K562 (cell line): ENCODE results near the gene KCNC3. TPM values are rescaled to one million over a fixed set of nuclear protein-coding genes. Genes with fewer than 3 reads are reported as not detected.

ENCODE experiments used
- DACH1 ChIP-seq: fragments of 450-650 bp; IDR thresholded peaks from 2 replicates; pipeline ENCODE4 v1.6.1; 2018; ENCODE audit not compliant: partially characterized antibody
- GATA2 ChIP-seq: sonication (generic); formaldehyde crosslinking; IDR thresholded peaks from 2 replicates; pipeline ENCODE4 v1.4.0; 2020; ENCODE audit warnings: mild to moderate bottlenecking, missing genetic modification reagents
- KLF10 ChIP-seq: fragments of 250-450 bp; sonication (Bioruptor Pico); IDR thresholded peaks from 2 replicates; pipeline ENCODE4 v1.6.1; 2021; ENCODE audit warnings: matching md5 sums
- NCOA2 ChIP-seq, 2 experiments: fragments of 450-650 bp; IDR thresholded peaks; 2 replicates each; pipeline ENCODE4 v1.6.1; 2018; ENCODE audit warnings: mild to moderate bottlenecking in 2 of 2, moderate library complexity in 1 of 2; ENCODE audit not compliant: partially characterized antibody in 2 of 2
- POLR2H ChIP-seq: IDR thresholded peaks from 2 replicates; pipeline ENCODE4 v1.6.1; 2016; ENCODE audit warnings: missing genetic modification characterization, low read depth, mild to moderate bottlenecking, control low read depth, missing compliant biosample characterization, moderate library complexity
- SETDB1 ChIP-seq: IDR thresholded peaks from one replicate; pipeline ENCODE4 v1.6.1; 2012; ENCODE audit warnings: low read length, control low read depth, inconsistent platforms
- SIN3A ChIP-seq, 2 experiments: fragments of 150-350 bp in 1 of 2; IDR thresholded peaks; 2 replicates each; pipeline ENCODE4 v1.6.1; 2011 to 2016; ENCODE audit warnings: borderline replicate concordance in 2 of 2, low read depth in 2 of 2, low read length in 2 of 2, mild to moderate bottlenecking in 2 of 2, moderate library complexity in 2 of 2; ENCODE audit not compliant: control insufficient read depth in 1 of 2
- SIN3B ChIP-seq: fragments of 450-650 bp; IDR thresholded peaks from 2 replicates; pipeline ENCODE4 v1.6.1; 2017; ENCODE audit warnings: low read depth, mild to moderate bottlenecking, moderate library complexity
- SMC3 ChIP-seq: conservative IDR thresholded peaks from 2 replicates; pipeline ENCODE4 v1.6.1; 2011; ENCODE audit warnings: low read depth, low read length, improper control_type of control experiment; ENCODE audit not compliant: insufficient read depth
- STAT5A ChIP-seq: IDR thresholded peaks from 2 replicates; pipeline ENCODE4 v1.6.1; 2012; ENCODE audit warnings: low read length, inconsistent platforms, borderline replicate concordance
- ZNF133 ChIP-seq: fragments of 250-450 bp; sonication (Bioruptor Pico); IDR thresholded peaks from 2 replicates; pipeline ENCODE4 v1.4.0; 2020; ENCODE audit warnings: mild to moderate bottlenecking
- ZNF140 ChIP-seq: fragments of 250-450 bp; sonication (Bioruptor Pico); IDR thresholded peaks from 2 replicates; pipeline ENCODE4 v1.8.0; 2021; ENCODE audit warnings: moderate library complexity, mild to moderate bottlenecking, inconsistent platforms
- polyA plus RNA-seq, 8 experiments: library from polyadenylated mRNA; depleted of rRNA in 4 of 8; stranded (reverse) in 5 of 8; unstranded in 3 of 8; fragments of >200 nt; fragmentation: Nextera tagmentation in 2 of 8; fragmentation: Illumina TruSeq in 1 of 8; extraction: Ambion mirVana in 2 of 8; extraction: Trizol in 1 of 8; gene quantifications; 2 replicates each; pipeline versions ENCODE4 v1.2.1 to v1.2.3, GENCODE V29; 2011 to 2014; ENCODE audit warnings: inconsistent platforms in 1 of 8, missing spikeins in 1 of 8
- total RNA-seq, 7 experiments: library from RNA; depleted of rRNA in 6 of 7; stranded (reverse); fragments of >200 nt in 6 of 7; fragmentation: Illumina TruSeq in 2 of 7; extraction: Trizol in 2 of 7; gene quantifications; 2 replicates each; pipeline versions ENCODE4 v1.2.1 to v1.2.3, GENCODE V29; 2011 to 2021; ENCODE audit warnings: low replicate concordance in 1 of 7
- TF ChIP-seq, protein P1 (sequence below), 2 experiments: IDR thresholded peaks in 1 of 2; conservative IDR thresholded peaks in 1 of 2; 2 replicates each; pipeline ENCODE4 v1.6.1; 2016; ENCODE audit warnings: low read depth in 2 of 2, mild to moderate bottlenecking in 1 of 2, missing compliant biosample characterization in 1 of 2, missing genetic modification characterization in 1 of 2, moderate library complexity in 1 of 2
- TF ChIP-seq, protein P2 (sequence below): IDR thresholded peaks from 2 replicates; pipeline ENCODE4 v1.6.1; 2012; ENCODE audit warnings: low read depth, low read length, improper control_type of control experiment, borderline replicate concordance
- TF ChIP-seq, protein P3 (sequence below): sonication (generic); formaldehyde crosslinking; IDR thresholded peaks from 2 replicates; pipeline ENCODE4 v1.9.0; 2022; ENCODE audit warnings: mild to moderate bottlenecking, missing genetic modification reagents
- TF ChIP-seq, protein P4 (sequence below): fragments of 200-800 bp; sonication (Bioruptor generic); IDR thresholded peaks from 2 replicates; pipeline ENCODE4 v1.6.1; 2016; ENCODE audit warnings: missing genetic modification characterization, missing compliant biosample characterization

The KCNC3 gene
- total and polyA plus RNA-seq, 9 of the 15 experiments (the other 6 are each of a cell fraction or from before 2014, with no cell fraction given) = 0.03 to 26.2 (median 2.0) TPM

DNA sequence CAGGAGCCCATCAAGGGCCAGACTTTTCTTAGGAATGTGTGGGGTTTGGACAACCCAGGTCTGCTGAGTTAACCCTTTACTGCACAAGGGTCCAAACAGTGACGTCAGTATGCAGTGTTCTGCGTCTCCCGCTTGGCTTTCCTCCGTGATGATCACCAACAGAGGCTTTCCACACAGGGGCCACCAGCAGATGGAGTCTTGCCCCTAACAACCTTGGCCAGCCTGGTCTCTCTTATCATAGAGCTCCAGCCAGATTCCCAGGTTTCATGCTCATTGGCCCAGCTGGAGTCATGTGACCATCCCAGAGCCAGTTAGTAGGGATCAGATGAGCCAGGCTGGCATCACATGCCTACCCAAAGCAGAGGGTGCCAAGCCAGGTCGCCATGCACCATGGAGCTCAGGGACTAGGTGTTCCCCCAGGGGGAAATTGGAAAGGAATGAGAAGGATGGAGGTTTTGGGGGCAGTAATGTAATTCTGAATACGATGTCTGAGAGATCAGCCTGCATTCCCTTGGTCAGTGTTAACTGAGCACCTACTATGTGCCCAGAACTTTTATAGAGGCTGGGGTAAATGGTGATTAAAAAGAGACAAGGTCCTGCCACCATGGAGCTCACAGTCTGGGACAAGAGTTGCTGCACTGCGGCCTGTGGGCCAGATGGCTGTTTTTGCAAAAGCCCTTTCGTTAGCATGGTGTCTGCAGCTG lies 64.5 kb downstream of the KCNC3 start (continued):
- TF ChIP-seq, protein P1, sequence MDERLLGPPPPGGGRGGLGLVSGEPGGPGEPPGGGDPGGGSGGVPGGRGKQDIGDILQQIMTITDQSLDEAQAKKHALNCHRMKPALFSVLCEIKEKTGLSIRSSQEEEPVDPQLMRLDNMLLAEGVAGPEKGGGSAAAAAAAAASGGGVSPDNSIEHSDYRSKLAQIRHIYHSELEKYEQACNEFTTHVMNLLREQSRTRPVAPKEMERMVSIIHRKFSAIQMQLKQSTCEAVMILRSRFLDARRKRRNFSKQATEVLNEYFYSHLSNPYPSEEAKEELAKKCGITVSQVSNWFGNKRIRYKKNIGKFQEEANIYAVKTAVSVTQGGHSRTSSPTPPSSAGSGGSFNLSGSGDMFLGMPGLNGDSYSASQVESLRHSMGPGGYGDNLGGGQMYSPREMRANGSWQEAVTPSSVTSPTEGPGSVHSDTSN (CRISPR knock-in tag; IDR thresholded peaks at IDR 0.05; ENCODE audit: low read depth) = no peak
- TF ChIP-seq, protein P1 (tag; conservative IDR thresholded peaks at IDR 0.05; ENCODE audit: low read depth) = no peak
- peak; percentile 52 for TF ChIP-seq GATA2 (CRISPR knock-in tag)
- TF ChIP-seq SIN3A (IDR thresholded peaks at IDR 0.05; ENCODE audit: borderline replicate concordance in 2 of 2, control insufficient read depth in 1 of 2, low read depth in 2 of 2, low read length in 2 of 2) = no peak
- 0 out of 2 replicates have a peak, but pooled peaks have one; percentile 48 for TF ChIP-seq SMC3
- TF ChIP-seq SIN3B = no peak
- no peak for TF ChIP-seq NCOA2 (IDR thresholded peaks at IDR 0.05; ENCODE audit: partially characterized antibody in 2 of 2)
- TF ChIP-seq POLR2H = no peak
- TF ChIP-seq, protein P2, sequence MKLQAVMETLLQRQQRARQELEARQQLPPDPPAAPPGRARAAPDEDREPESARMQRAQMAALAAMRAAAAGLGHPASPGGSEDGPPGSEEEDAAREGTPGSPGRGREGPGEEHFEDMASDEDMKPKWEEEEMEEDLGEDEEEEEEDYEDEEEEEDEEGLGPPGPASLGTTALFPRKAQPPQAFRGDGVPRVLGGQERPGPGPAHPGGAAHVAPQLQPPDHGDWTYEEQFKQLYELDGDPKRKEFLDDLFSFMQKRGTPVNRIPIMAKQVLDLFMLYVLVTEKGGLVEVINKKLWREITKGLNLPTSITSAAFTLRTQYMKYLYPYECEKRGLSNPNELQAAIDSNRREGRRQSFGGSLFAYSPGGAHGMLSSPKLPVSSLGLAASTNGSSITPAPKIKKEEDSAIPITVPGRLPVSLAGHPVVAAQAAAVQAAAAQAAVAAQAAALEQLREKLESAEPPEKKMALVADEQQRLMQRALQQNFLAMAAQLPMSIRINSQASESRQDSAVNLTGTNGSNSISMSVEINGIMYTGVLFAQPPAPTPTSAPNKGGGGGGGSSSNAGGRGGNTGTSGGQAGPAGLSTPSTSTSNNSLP = no peak
- no peak for TF ChIP-seq DACH1
- no peak for TF ChIP-seq KLF10
- no peak for TF ChIP-seq ZNF140 (CRISPR knock-in tag)
- no peak for TF ChIP-seq ZNF133 (CRISPR knock-in tag)
- TF ChIP-seq, protein P3, sequence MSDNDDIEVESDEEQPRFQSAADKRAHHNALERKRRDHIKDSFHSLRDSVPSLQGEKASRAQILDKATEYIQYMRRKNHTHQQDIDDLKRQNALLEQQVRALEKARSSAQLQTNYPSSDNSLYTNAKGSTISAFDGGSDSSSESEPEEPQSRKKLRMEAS (CRISPR knock-in tag) = no peak
- TF ChIP-seq STAT5A = no peak
- no peak for TF ChIP-seq SETDB1
- TF ChIP-seq, protein P4, sequence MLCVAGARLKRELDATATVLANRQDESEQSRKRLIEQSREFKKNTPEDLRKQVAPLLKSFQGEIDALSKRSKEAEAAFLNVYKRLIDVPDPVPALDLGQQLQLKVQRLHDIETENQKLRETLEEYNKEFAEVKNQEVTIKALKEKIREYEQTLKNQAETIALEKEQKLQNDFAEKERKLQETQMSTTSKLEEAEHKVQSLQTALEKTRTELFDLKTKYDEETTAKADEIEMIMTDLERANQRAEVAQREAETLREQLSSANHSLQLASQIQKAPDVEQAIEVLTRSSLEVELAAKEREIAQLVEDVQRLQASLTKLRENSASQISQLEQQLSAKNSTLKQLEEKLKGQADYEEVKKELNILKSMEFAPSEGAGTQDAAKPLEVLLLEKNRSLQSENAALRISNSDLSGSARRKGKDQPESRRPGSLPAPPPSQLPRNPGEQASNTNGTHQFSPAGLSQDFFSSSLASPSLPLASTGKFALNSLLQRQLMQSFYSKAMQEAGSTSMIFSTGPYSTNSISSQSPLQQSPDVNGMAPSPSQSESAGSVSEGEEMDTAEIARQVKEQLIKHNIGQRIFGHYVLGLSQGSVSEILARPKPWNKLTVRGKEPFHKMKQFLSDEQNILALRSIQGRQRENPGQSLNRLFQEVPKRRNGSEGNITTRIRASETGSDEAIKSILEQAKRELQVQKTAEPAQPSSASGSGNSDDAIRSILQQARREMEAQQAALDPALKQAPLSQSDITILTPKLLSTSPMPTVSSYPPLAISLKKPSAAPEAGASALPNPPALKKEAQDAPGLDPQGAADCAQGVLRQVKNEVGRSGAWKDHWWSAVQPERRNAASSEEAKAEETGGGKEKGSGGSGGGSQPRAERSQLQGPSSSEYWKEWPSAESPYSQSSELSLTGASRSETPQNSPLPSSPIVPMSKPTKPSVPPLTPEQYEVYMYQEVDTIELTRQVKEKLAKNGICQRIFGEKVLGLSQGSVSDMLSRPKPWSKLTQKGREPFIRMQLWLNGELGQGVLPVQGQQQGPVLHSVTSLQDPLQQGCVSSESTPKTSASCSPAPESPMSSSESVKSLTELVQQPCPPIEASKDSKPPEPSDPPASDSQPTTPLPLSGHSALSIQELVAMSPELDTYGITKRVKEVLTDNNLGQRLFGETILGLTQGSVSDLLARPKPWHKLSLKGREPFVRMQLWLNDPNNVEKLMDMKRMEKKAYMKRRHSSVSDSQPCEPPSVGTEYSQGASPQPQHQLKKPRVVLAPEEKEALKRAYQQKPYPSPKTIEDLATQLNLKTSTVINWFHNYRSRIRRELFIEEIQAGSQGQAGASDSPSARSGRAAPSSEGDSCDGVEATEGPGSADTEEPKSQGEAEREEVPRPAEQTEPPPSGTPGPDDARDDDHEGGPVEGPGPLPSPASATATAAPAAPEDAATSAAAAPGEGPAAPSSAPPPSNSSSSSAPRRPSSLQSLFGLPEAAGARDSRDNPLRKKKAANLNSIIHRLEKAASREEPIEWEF = no peak
